Ovary (tissue), 9 donors: ENCODE data around the gene PUSL1. TPM values are rescaled to one million over a fixed set of nuclear protein-coding genes. Genes with fewer than 3 reads are reported as not detected.

Experiments used
- DNase-seq, 5 donors: peaks; one replicate each; pipeline ENCODE4 v3.0.0-alpha.2; 2019 to 2020
- H3K27ac ChIP-seq, 2 donors: fragments of 200-600 bp; one replicate each; pipeline versions ENCODE4 v1.5.1 to v1.8.0; 2019 to 2022
- H3K27me3 ChIP-seq: fragments of 200-600 bp; one replicate; pipeline ENCODE4 v1.8.0; 2022
- H3K36me3 ChIP-seq: fragments of 200-600 bp; sonication (generic); one replicate; pipeline ENCODE4 v1.5.1; 2019
- H3K4me1 ChIP-seq: one replicate; pipeline ENCODE4 v1.8.1; 2013; ENCODE audit warnings: mild to moderate bottlenecking, moderate library complexity; ENCODE audit not compliant: insufficient read depth
- H3K4me3 ChIP-seq: fragments of 200-600 bp; sonication (generic); one replicate; pipeline ENCODE4 v1.5.1; 2017
- H3K9me3 ChIP-seq, 2 donors: fragments of 200-600 bp in 1 of 2; sonication (generic) in 1 of 2; one replicate each; pipeline versions ENCODE4 v1.5.1 to v1.8.1; 2013 to 2019; ENCODE audit warnings: mild to moderate bottlenecking in 1 of 2, moderate library complexity in 1 of 2
- EP300 ChIP-seq: sonication (generic); formaldehyde crosslinking; IDR thresholded peaks from one replicate; pipeline ENCODE4 v1.6.1; 2017; ENCODE audit warnings: antibody characterized with exemption
- POLR2A ChIP-seq: fragments of 450-650 bp; IDR thresholded peaks from one replicate; pipeline ENCODE4 v1.6.1; 2017; ENCODE audit warnings: antibody characterized with exemption, mild to moderate bottlenecking, moderate library complexity
- WGBS, 3 donors: extraction: QIAGEN DNeasy Blood & Tissue Kit in 1 of 3; methylation state at CpG; one replicate each; pipeline versions ENCODE4 v1.1.5 to v1.1.7; 2013 to 2017; 5-methylcytosine and 5-hydroxymethylcytosine counted together
- intact Hi-C, 4 donors: fragments of 100-400 bp; cut with DNase I; formaldehyde crosslinking; loops; one replicate each; pipeline versions ENCODE4 v1.11.0 to v1.15.1; 2022 to 2023
- polyA plus RNA-seq, 2 donors: library from polyadenylated mRNA; stranded (reverse); fragments of 200-250 nt in 1 of 2; fragments of 350-450 nt in 1 of 2; fragmentation: Illumina TruSeq in 1 of 2; extraction: RNeasy Lipid Tissue Mini Kit (QIAGEN cat#74804) in 1 of 2; gene quantifications; one replicate each; pipeline ENCODE4 v1.2.3, GENCODE V29; 2013 to 2014
- total RNA-seq, 7 donors: library from RNA; depleted of rRNA in 2 of 7; stranded (reverse); fragments of >200 nt in 2 of 7; fragmentation: NEBNext Ultra II Directional in 3 of 7; extraction: Animal tissue kit (Norgen Biotek cat#: 25700) in 3 of 7; gene quantifications; one replicate each; pipeline versions ENCODE4 v1.1.0 to v1.2.4, GENCODE V29; 2016 to 2023
- TF ChIP-seq, protein P1 (sequence below), 3 donors: fragments of 450-650 bp in 2 of 3; fragments of 200-600 bp in 1 of 3; IDR thresholded peaks; one replicate each; pipeline versions ENCODE4 v1.5.1 to v1.8.0; 2016 to 2022; ENCODE audit warnings: antibody characterized with exemption in 3 of 3, mild to moderate bottlenecking in 1 of 3
- donor health status: DM: no; HTN: no; CAD: no; lungs with moderate emphysema.
- donor health status: DM: no; HTN: no; CAD: no.
- donor health status: Bipolar disorder and iron deficiency.
- donor health status: DM: yes; HTN: yes; CAD: no.
- donor health status: DM: no; HTN: no; CAD: no.
- donor health status: DM: yes; HTN: yes; CAD: no.

PUSL1 gene
- total and polyA plus RNA-seq, 9 donors, result 0.18 to 27.6 (median 20.8) TPM

DNA sequence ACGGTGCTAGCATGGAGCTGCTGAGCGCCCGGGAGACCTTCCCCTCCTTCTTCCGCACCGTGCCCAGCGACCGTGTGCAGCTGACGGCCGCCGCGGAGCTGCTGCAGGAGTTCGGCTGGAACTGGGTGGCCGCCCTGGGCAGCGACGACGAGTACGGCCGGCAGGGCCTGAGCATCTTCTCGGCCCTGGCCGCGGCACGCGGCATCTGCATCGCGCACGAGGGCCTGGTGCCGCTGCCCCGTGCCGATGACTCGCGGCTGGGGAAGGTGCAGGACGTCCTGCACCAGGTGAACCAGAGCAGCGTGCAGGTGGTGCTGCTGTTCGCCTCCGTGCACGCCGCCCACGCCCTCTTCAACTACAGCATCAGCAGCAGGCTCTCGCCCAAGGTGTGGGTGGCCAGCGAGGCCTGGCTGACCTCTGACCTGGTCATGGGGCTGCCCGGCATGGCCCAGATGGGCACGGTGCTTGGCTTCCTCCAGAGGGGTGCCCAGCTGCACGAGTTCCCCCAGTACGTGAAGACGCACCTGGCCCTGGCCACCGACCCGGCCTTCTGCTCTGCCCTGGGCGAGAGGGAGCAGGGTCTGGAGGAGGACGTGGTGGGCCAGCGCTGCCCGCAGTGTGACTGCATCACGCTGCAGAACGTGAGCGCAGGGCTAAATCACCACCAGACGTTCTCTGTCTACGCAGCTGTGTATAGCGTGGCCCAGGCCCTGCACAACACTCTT is 23.8 kb downstream of the PUSL1 start:
- intact Hi-C loops, result no loop called here
- WGBS, 3 donors, result 67 to 81% (median 80%) methylated on average over 48 to 57 of the region's 57 CpGs
- DNase-seq, result no peak
- Histone ChIP-seq H3K4me1 (no peaks in the 10 kb centered on the region), H3K27me3 (no peaks in the 10 kb centered on the region), H3K4me3 (no peak overlapping the region), H3K36me3 (no peaks in the 10 kb centered on the region), H3K9me3 (no peaks in the 10 kb centered on the region), H3K27ac (no peak overlapping the region)
- TF ChIP-seq POLR2A, result no peak
- TF ChIP-seq EP300, result no peak
- TF ChIP-seq, protein P1, sequence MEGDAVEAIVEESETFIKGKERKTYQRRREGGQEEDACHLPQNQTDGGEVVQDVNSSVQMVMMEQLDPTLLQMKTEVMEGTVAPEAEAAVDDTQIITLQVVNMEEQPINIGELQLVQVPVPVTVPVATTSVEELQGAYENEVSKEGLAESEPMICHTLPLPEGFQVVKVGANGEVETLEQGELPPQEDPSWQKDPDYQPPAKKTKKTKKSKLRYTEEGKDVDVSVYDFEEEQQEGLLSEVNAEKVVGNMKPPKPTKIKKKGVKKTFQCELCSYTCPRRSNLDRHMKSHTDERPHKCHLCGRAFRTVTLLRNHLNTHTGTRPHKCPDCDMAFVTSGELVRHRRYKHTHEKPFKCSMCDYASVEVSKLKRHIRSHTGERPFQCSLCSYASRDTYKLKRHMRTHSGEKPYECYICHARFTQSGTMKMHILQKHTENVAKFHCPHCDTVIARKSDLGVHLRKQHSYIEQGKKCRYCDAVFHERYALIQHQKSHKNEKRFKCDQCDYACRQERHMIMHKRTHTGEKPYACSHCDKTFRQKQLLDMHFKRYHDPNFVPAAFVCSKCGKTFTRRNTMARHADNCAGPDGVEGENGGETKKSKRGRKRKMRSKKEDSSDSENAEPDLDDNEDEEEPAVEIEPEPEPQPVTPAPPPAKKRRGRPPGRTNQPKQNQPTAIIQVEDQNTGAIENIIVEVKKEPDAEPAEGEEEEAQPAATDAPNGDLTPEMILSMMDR (IDR thresholded peaks at IDR 0.05), result no peak

- 48 to 69% (median 58%) methylated on average over 26 to 48 of the region's 48 CpGs for WGBS, 3 donors
- no peaks in the 10 kb centered on the region for H3K9me3 ChIP-seq
- TF ChIP-seq, protein P1 (IDR thresholded peaks at IDR 0.05), result no peak
- TF ChIP-seq POLR2A (no peak), EP300 (no peak)
- no peaks in the 10 kb centered on the region for H3K36me3 ChIP-seq
- no peak overlapping the region for H3K27ac ChIP-seq
- no peak overlapping the region for H3K4me3 ChIP-seq
- H3K4me1 ChIP-seq, result no peaks in the 10 kb centered on the region
- no peak for DNase-seq
- no peaks in the 10 kb centered on the region for H3K27me3 ChIP-seq
- intact Hi-C loops, result no loop called here
Observed at GRCh38 chr1:1332774-1333480, 24.5 kb downstream of the PUSL1 start.

- no peak overlapping the region for H3K27ac ChIP-seq
- WGBS, 3 donors, result 66 to 74% (median 74%) methylated on average over 30 to 36 of the region's 36 CpGs
- H3K9me3 ChIP-seq, result no peaks in the 10 kb centered on the region
- DNase-seq, result peak in 1 of 5 donors; percentile 62
- no peak overlapping the region for H3K4me3 ChIP-seq
- intact Hi-C loops, result no loop called here
- H3K27me3 ChIP-seq, result no peaks in the 10 kb centered on the region
- no peaks in the 10 kb centered on the region for H3K4me1 ChIP-seq
- no peaks in the 10 kb centered on the region for H3K36me3 ChIP-seq
- TF ChIP-seq, protein P1 (IDR thresholded peaks at IDR 0.05), result no peak
- TF ChIP-seq EP300, result no peak
- TF ChIP-seq POLR2A, result no peak
Observed at GRCh38 chr1:1333551-1334241, 25.3 kb downstream of the PUSL1 start.

- TF ChIP-seq EP300, result no peak
- TF ChIP-seq POLR2A, result no peak
- TF ChIP-seq, protein P1 (IDR thresholded peaks at IDR 0.05), result no peak
- intact Hi-C loops, result no loop called here
- H3K4me3 ChIP-seq, result no peak overlapping the region
- H3K9me3 ChIP-seq, result no peaks in the 10 kb centered on the region
- no peak for DNase-seq
- H3K4me1 ChIP-seq, result no peaks in the 10 kb centered on the region
- H3K27ac ChIP-seq, result no peak overlapping the region
- 57 to 66% (median 57%) methylated on average over 10 to 11 of the region's 11 CpGs for WGBS, 3 donors
- H3K36me3 ChIP-seq, result no peaks in the 10 kb centered on the region
- H3K27me3 ChIP-seq, result no peaks in the 10 kb centered on the region
Observed at GRCh38 chr1:1334835-1335234, 26.4 kb downstream of the PUSL1 start.
